PFSK-1 (cell line): ENCODE results near the gene NMRK2.

Experiments
- FOXP2 ChIP-seq: optimal IDR thresholded peaks from 2 replicates; pipeline ENCODE3; 2011; ENCODE audit warnings: borderline replicate concordance, control low read depth, inconsistent platforms; ENCODE audit not compliant: insufficient read depth; ENCODE audit errors: extremely low read length, extremely low read depth
- POLR2AphosphoS5 ChIP-seq: IDR thresholded peaks from 2 replicates; pipeline ENCODE4 v1.6.1; 2012; ENCODE audit warnings: low read depth, mild to moderate bottlenecking, control low read depth, low read length, moderate library complexity
- SIN3A ChIP-seq: IDR thresholded peaks from 2 replicates; pipeline ENCODE4 v1.6.1; 2012; ENCODE audit warnings: mild to moderate bottlenecking, low read length, moderate library complexity, borderline replicate concordance; ENCODE audit not compliant: insufficient read depth
- TAF1 ChIP-seq: IDR thresholded peaks from 2 replicates; pipeline ENCODE4 v1.6.1; 2012; ENCODE audit warnings: low read length, control low read depth, borderline replicate concordance; ENCODE audit not compliant: insufficient read depth
- TF ChIP-seq, protein P1 (sequence below), 2 experiments: IDR thresholded peaks; 2 replicates each; pipeline versions ENCODE4 v1.6.1 to v1.8.0; 2011 to 2012; ENCODE audit warnings: low read depth in 2 of 2, low read length in 2 of 2, control low read depth in 1 of 2, inconsistent platforms in 1 of 2, mild to moderate bottlenecking in 1 of 2, moderate library complexity in 1 of 2; ENCODE audit not compliant: insufficient read depth in 1 of 2

The NMRK2 gene

DNA sequence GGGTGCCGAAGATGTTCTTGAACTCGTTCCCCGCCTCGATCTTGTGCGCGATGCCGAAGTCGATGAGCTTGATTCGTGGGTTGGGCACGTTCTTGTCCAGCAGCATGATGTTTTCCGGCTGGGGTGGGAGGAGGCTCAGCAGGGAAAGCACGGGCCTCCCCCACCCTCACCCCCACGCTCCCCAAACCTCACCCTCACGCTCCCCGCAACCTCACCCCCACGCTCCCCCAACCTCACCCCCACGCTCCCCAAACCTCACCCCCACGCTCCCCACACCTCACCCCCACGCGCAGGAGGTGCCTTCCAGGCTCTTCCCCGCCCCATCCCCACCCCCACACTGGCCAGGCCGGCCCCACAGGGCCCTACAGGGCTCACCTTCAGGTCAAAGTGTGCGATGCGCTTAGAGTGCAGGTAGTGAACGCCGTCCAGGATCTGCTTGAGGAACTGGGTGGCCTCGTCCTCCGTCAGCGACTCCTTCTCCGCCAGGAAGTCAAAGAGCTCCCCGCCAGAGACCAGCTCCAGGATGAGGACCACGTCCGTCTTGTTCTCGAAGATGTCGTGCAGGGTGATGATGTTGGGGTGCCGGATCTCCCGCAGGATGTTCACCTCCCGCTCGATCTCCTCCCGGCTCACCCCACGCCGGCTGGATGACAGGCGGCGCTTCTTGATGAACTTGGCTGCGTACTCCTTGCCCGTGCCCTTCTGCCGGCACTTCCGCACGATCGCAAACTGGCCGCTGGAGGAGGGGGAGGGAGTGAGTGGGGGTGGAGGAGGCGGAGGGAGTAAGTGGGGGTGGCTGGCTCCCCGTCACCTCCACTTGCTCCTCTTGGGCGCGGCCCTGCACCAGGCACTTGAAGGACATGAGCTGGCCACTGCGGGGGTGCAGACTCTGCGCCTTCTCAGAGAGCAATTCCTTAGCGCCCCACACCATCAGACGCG lies 31.7 kb downstream of the NMRK2 start:
- no peak for TF ChIP-seq POLR2AphosphoS5
- no peak for TF ChIP-seq FOXP2
- TF ChIP-seq TAF1: no peak
- TF ChIP-seq, protein P1, sequence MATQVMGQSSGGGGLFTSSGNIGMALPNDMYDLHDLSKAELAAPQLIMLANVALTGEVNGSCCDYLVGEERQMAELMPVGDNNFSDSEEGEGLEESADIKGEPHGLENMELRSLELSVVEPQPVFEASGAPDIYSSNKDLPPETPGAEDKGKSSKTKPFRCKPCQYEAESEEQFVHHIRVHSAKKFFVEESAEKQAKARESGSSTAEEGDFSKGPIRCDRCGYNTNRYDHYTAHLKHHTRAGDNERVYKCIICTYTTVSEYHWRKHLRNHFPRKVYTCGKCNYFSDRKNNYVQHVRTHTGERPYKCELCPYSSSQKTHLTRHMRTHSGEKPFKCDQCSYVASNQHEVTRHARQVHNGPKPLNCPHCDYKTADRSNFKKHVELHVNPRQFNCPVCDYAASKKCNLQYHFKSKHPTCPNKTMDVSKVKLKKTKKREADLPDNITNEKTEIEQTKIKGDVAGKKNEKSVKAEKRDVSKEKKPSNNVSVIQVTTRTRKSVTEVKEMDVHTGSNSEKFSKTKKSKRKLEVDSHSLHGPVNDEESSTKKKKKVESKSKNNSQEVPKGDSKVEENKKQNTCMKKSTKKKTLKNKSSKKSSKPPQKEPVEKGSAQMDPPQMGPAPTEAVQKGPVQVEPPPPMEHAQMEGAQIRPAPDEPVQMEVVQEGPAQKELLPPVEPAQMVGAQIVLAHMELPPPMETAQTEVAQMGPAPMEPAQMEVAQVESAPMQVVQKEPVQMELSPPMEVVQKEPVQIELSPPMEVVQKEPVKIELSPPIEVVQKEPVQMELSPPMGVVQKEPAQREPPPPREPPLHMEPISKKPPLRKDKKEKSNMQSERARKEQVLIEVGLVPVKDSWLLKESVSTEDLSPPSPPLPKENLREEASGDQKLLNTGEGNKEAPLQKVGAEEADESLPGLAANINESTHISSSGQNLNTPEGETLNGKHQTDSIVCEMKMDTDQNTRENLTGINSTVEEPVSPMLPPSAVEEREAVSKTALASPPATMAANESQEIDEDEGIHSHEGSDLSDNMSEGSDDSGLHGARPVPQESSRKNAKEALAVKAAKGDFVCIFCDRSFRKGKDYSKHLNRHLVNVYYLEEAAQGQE (IDR thresholded peaks at IDR 0.05; ENCODE audit: insufficient read depth in 1 of 2, low read depth in 2 of 2, low read length in 2 of 2): no peak
- TF ChIP-seq SIN3A: no peak

DNA sequence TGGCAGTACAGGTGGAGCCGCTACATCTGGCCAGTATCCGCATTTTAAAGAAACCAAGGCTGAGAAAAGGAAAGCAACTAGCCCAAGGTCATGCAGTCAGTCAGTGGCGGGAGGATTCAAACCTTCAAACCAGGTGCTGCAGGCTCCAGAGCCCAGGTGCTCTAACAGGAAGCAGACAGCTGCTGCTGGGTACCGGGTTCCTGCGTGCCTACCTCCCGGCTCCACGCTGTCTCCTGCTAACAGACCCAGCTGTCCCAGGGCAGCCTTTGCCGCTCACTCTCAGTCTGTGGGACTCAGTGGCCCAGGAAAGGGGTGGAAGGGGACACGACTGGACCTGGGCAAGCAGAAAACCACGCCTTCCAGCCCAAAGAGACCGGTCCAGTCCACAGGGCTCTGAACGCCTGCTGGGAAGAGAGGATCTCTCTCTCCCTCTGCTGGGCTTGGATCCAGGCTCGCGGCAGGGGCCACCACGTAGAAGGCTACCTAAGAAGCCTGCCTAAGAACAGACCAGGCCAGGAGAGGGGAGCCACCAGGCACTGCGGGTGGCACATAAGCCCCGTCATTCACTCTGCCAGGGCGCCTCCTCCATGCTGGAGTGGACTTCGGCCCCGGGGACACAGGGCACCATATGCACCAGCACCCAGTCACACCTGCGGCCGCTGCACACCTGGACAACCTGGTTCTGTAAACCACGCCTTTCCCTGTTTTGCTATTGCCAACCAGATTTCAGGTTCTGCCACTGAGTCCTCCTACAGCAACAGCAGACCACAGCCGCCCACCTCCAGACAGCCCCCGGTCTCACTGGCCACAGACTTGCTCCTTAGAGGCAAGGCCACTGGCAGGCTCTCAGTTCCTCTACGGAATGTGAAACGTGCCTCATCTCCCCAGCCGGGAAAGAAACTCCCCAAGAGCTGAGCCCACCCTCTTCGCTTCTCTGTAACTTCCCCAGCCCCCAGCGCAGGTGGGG lies 33.5 kb downstream of the NMRK2 start:
- TF ChIP-seq POLR2AphosphoS5 (no peak), FOXP2 (no peak), SIN3A (no peak), TAF1 (no peak)
- TF ChIP-seq, protein P1 (IDR thresholded peaks at IDR 0.05; ENCODE audit: insufficient read depth in 1 of 2, low read depth in 2 of 2, low read length in 2 of 2): no peak

DNA sequence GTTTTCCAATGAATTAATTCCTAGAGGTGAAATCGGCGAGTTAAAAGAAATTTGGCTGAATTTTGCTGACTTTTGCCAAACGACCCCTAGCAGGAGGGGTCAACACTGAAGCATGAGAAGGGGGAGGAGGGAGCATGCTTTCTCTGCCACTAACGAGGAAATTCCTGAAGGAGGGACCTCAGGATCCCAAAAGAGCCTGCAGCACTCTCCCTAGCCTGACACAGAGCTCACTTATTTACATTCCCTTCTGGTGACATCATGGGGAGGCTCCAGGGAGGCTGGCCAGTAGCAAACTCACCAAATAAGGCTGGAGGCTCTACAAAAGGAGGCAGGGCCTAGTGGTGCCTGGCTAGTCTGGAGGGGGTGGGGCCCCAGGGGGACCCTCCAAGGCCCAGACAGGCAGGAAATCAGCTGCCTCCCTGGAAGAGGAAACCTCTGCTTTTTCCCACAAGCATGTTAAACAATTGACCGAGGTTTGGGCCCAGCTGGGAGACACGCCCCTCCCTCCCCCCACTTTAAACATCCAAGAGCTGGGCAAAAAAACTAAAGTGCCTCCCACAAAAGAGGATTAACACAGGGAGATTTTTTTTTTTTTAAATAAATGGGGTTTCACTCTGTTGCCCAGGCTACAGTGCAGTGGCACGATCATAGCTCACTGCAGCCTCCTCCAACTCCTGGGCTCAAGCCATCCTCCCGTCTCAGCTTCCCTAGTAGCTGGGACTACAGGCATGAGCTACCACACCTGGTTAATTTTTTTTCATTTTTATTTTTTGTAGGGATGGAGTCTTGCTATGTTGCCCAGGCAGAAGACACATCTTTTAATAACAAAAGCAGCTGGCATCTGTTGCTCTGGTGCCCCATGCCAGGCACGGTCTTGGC lies 35.9 kb downstream of the NMRK2 start:
- TF ChIP-seq POLR2AphosphoS5 (no peak), SIN3A (peak; percentile 97; the same call in 1 of the 2 replicates)

DNA sequence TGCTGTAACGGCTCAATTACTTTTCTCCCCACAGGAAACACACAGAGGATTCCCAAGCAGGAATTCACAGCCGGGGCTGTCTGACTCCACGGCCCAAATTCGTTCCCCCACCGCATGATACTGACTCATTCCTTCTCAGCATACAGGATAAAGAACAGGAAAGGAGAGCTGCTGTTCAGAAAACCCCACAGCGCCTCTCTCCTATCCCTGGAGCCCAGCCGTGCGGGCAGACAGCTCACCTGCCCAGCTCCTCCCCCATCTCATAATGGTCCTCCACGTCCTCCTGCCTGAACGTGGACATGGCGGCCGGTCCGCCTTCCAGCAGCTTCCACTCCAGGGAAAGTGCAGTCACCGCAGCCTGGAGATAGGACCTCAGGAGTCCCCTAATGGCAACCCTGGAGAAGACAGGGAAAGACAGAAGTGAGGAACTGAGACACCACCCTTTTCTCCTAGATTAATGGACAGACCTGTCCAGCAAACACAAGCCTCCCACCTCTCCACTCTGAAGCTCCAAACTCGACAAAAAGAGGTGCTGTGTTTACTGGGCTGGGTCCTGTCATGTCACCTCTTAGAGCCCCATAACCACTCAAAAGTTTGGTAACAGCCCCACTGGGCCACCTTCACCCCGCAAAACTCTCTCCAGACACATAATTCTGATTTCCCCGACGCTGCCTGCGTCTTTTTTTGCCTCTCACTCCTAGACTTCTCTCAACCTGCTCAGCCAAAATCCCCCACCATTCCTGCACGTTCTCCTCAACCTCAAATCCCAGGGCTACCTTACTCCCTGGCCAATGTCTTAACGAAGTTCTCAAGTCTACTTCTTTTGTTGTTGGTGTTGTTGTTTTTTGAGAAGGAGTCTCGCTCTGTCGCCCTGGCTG lies 36.8 kb downstream of the NMRK2 start:
- TF ChIP-seq, protein P1 (IDR thresholded peaks at IDR 0.05; ENCODE audit: insufficient read depth in 1 of 2, low read depth in 2 of 2, low read length in 2 of 2): peak in 1 of 2 experiments; percentile 69; a peak in 1 of 4 replicates
- no peak for TF ChIP-seq FOXP2
- TF ChIP-seq POLR2AphosphoS5: no peak
